Measurements from ENCODE around the gene CNNM2.

DNA sequence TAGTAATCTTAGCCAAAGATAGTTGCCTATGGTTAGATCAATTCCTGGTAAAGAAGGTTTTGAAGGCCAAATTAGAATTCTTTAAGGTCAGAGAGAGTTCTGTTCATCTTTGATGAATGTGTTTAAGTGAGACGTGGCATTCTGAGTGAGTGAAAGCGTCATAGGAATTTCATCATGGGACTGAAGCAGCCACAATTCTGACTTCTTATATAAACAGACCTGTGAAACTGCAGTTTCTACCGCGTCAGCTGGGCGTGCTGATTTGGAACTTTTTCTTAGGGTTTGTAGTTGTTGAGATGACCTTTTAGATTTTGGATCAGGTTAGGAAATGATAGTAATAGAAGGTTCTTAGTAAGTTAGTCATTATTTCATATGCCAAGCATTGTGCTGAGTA, 103.8 kb downstream of the CNNM2 start:
- TF ChIP-seq, protein P1, sequence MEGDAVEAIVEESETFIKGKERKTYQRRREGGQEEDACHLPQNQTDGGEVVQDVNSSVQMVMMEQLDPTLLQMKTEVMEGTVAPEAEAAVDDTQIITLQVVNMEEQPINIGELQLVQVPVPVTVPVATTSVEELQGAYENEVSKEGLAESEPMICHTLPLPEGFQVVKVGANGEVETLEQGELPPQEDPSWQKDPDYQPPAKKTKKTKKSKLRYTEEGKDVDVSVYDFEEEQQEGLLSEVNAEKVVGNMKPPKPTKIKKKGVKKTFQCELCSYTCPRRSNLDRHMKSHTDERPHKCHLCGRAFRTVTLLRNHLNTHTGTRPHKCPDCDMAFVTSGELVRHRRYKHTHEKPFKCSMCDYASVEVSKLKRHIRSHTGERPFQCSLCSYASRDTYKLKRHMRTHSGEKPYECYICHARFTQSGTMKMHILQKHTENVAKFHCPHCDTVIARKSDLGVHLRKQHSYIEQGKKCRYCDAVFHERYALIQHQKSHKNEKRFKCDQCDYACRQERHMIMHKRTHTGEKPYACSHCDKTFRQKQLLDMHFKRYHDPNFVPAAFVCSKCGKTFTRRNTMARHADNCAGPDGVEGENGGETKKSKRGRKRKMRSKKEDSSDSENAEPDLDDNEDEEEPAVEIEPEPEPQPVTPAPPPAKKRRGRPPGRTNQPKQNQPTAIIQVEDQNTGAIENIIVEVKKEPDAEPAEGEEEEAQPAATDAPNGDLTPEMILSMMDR (IDR thresholded peaks at IDR 0.05; ENCODE audit: insufficient read depth, low read length, poor library complexity, severe bottlenecking), result no peak
- no peak for TF ChIP-seq EZH2phosphoT487 (conservative IDR thresholded peaks at IDR 0.05; ENCODE audit: low read length)

Data from SU-DHL-6 (cell line).